GM21360 (cell line): Measurements from ENCODE around the gene BTG2.
"Not testable (repeated sequence)": the region's sequence is repeated elsewhere in the genome, so short reads cannot be mapped to it uniquely, and the experiment has no call there.

ENCODE experiments used
- ATAC-seq: cut with Tn5 transposase; IDR thresholded peaks from one replicate; pipeline ENCODE4 v1.9.1; 2021; ENCODE audit warnings: mild to moderate bottlenecking, moderate library complexity; ENCODE audit not compliant: unreplicated experiment

BTG2 gene

GRCh38 chr1:203314025-203314759 is 8.9 kb downstream of the BTG2 start:
- ATAC-seq: not testable (repeated sequence)

- ATAC-seq: no peak
Observed at GRCh38 chr1:203316626-203317093, 11.3 kb downstream of the BTG2 start.

GRCh38 chr1:203317429-203318228 is 12.3 kb downstream of the BTG2 start:
- ATAC-seq: no peak

- ATAC-seq: no peak
Observed at GRCh38 chr1:203318229-203318517, 12.9 kb downstream of the BTG2 start.

- peak; percentile 46 for ATAC-seq
Observed at GRCh38 chr1:203320591-203321272, 15.4 kb downstream of the BTG2 start.

GRCh38 chr1:203321273-203322052 is 16.1 kb downstream of the BTG2 start:
- no peak for ATAC-seq

GRCh38 chr1:203322500-203323179 is 17.3 kb downstream of the BTG2 start:
- no peak for ATAC-seq

GRCh38 chr1:203323587-203323986 is 18.3 kb downstream of the BTG2 start:
- no peak for ATAC-seq

- ATAC-seq: no peak
Observed at GRCh38 chr1:203324105-203325025, 19.0 kb downstream of the BTG2 start.

- ATAC-seq: no peak
Observed at GRCh38 chr1:203325026-203325417, 19.7 kb downstream of the BTG2 start.

GRCh38 chr1:203325418-203326091 is 20.2 kb downstream of the BTG2 start:
- ATAC-seq: no peak

GRCh38 chr1:203326830-203327683 is 21.7 kb downstream of the BTG2 start:
- ATAC-seq: peak; percentile 62

- peak; percentile 21 for ATAC-seq
Observed at GRCh38 chr1:203327684-203328457, 22.6 kb downstream of the BTG2 start.

- no peak for ATAC-seq
Observed at GRCh38 chr1:203328714-203329122, 23.4 kb downstream of the BTG2 start.

- no peak for ATAC-seq
Observed at GRCh38 chr1:203331224-203331623, 25.9 kb downstream of the BTG2 start.

- ATAC-seq: no peak
Observed at GRCh38 chr1:203335503-203335902, 30.2 kb downstream of the BTG2 start.

- no peak for ATAC-seq
Observed at GRCh38 chr1:203336097-203336496, 30.8 kb downstream of the BTG2 start.
